ENCODE results near the gene UBALD1.

Gene UBALD1

DNA sequence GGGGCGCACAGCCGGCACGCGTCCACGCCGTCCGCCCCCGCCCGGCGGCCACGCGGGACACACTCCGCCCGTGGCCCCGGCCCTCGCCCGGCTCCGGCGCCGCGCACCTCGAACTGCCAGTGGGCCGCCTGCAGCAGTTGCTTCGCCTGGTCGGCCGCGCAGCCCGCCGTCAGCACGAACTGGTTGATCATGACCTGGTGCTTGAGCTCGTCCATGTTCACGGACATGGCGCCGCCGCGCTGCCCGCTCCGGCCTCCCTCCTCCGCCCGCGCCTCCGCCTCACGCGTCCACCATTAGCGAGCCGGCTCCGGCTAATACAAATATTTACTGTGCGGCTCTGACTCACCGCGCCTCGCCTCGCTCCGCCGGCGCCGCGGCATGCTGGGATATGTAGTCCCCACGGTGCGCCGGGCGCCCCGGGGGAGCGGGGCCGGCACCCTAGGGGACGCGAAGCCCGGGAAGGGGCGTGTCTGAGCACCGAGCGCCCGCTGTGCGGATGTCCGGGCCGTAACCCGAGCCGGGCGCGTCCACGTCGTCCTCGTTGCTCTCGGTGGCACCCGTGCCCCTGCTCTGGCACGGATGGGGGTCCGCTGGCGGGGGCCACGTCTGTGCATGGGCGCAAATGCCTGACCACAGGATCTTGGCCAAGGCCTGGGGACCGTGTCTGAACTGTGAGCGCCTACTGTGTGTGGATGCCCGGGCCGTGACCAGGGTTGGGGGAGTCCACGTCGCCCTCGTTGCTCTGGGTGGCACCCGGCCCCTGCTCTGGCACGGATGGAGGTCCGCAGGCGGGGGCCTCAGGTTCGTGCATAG, at the start of gene UBALD1:
Gene UBALD1 (minus strand): TSS at position 318 of the 813 bp plus-strand sequence. CDS start 91 bp downstream, at position 227.
- peak; percentile 94 for DNase-seq

DNA sequence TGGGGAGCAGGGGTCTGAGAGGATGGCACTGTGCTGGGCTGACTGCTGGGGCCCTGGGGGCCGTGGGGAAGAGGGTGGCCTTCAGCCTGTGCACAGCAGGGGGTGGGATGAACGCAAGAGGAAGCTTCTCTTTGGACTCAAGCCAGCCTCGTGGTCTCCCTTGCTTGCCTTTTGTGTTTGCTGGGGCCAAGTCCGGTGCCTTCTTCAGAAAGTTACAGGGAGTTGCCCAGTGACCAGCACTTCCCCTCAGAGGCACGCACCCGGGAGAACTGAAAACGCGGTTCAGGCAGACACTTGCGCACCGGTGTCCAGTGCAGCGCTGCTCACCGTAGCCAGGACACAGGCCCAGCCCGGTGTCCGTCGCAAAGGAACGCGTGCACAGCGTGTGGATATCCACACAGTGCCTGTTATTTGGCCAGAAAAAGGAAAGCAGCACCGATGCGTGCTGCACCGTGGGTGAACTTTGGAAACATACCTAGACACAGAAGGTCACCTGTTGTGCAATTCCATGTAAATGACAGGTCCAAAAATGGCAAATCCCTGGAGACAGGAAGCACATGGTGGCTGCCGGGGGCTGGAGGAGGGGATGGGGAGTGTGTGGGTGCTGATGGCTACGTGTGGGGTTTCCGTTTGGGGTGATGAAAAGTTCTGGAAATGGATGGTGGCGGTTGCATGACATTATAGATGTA, 49.2 kb upstream of the UBALD1 start:
- DNase-seq, result peak; percentile 33

DNA sequence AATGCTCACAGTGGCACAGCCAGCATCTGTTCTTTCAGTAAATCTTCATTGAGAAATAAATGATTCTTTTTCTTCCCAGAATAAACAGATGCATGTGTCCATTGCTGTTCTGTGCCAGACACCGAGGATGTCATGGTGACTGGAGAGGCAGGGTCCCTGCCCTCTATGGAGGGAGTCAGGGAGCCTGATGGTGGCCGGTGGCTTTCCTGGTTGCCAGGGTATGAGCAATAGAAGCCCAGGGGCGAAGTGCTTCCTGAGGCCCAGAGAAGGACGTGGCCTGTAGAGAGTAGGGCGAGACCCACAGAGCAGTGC, 48.7 kb upstream of the UBALD1 start:
- DNase-seq, result peak; percentile 28

DNA sequence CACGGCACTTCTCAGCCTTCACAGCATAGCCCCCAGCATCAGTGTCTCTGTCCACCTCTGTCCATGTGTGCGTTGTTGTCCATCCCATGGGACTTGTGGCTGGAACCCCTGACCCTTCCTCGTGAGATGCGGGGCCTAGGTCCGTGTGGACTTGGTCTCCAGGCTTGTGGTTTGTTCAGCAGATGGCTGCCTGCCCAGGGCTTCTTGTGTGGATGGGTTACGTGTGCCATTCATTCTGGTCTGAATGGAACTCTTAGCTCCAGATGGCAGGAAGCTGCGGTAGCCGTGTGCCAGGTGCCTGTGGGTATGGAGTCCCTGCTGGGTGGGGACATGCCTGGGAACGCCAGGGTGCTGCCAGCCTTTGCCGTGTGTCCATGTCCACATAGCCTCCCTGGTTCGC, 47.0 kb upstream of the UBALD1 start:
- peak; percentile 90 for DNase-seq

DNA sequence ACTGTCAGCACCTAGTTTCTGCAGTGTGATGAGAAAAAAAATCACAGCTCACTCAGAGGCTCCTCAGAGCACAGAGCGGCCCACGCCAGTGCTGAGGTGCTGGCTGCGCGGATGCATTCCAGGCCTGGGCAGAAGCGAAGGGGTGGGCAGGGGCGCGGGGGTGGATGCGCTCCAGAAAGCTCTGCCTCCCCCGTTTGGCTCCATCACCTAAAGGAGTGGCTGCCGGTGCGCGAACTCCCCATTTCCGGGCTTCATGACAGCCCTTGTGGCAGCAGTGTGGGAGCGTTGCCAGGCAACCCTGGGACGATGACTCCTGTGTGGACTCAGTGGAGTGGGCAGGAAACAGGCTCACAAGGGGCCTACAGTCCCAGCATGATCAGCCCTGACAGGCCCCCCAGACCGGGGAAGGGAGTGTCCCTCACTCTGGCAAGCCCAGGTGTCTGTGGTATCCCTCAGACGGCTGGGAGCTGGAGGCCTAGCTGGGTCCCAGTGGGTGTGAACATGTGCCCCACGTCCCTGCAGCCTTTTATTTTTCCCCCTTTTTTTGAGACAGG, 45.8 kb upstream of the UBALD1 start:
- DNase-seq, result peak; percentile 73

DNA sequence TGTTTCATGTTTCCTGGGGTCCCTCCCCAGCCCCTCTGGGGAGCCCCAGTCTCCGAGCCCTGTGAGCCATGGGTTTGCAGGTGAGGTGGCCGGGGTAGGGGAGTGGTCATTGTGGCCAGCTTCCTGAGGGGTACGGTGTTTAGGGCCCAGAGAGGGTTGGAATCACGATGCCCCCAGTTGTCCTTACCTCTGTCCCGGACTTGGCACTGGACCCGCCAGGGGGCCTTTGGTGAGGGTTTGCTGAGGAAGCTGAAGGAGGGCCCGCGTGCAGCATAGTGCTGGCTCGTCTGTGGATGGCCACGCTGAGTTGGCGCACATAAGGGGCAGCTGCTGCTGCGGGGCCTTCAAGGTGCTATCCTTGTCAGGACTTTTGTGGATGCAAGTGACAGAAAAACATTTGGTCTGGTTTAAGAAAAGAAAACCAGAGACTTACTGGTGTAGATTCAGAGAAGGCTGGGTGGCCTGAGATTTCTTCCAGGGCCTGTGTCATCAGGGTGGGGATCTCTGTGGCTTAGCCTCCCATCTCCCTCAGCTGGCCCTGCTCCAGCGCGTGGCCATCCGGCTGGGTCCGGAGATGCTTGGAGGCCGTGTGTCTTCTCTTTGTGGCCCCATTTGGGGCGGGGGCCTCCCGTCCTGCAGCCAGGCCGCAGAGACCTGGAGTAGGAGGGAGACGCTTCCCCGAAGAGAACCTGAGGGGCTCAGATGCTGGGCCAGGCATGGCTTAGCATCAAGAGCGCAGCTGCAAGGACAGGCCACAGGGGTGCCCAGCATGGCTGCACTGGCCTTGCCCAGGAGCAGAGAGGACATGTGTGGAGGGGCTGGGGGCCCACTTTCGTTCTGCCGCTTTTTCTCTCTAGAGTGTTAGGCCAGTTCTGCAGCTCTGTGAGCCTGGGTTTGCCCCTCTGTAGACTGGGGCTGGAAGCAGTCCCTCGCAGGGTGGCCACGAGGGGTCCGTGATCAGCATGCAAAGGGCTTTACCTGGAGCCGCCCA, 45.0 kb upstream of the UBALD1 start:
- no peak for DNase-seq

DNA sequence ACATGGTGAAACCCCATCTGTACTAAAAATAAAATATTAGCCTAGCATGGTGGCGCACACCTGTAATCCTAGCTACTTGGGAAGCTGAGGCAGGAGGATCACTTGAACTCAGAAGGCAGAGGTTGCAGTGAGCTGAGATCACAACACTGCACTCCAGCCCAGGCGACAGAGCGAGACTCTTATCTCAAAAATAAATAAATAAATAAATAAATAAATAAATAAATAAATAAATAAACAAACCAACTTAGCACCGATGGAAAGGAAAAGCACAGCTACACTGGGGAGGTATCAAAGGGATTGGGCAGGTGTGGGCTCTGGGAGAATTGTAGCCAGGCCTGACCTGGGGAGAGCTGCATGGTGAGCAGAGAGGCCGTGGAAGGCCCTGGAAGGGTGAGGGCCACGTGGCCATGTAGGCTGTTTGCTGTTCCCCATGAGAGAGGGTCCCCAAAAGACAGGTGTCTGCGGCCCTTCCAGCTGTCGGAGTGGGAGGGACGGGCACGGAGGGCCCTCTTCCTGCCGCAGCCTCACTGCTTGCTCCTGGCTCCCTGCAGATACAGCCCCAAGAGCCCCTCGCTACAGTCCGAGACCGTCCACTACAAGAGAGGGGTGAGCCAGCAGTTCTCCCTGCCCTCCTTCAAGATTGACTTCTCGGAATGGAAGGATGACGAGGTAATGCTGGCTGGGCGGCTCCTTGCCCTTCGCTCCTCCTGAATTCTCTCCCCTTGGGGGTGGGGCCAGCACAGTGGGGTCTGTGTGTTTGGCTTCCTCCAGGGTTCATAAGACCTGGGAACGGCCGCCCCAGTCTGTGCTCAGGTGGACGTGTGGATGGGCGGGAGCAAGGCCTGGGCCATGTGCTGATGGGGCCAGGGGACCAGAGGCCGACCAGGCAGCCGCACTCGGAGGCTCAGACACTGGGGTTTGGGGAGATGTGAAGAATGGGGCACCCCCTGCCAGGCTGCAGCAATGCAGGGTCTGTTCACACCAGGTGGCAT, 42.3 kb upstream of the UBALD1 start:
- no peak for DNase-seq

DNA sequence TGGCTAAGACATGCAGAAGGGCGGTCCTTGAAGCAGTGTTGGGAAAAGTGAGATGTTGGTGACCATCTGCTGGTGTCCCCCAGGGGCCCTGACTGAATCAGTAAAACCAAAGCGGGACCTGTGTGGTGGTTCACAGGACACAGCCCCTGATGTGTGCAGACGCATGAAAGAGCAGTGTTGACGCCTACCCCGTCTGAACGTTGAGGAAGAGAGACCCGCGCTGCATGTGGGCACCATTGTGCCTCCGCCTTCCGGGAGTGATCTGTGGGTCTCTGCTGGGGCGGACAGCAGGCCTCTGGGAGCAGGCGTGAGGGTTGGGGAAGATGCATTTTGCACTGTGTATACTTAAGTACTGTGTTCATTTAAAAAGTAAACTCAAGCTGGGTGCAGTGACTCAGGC, 41.5 kb upstream of the UBALD1 start:
- no peak for DNase-seq

DNA sequence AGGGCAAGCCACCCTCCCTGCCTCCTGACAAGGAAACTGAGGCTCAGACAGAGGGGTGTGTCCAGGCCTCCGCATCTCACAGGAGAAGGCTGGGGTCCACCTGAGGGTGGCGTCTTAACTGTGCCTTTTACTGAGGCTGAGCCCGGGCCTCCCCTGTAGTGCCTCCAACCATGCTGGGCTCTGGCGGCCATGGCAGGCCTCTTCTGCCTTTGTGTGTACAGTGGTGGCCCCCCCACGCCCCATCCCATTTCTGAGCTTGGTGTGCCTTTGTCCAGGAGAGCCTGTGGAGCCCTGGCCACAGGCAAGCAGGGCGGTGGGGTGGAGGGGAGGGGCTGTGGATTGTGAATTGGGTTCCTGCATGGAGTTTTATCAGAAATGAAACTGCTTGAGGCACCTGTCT, 41.1 kb upstream of the UBALD1 start:
- no peak for DNase-seq

DNA sequence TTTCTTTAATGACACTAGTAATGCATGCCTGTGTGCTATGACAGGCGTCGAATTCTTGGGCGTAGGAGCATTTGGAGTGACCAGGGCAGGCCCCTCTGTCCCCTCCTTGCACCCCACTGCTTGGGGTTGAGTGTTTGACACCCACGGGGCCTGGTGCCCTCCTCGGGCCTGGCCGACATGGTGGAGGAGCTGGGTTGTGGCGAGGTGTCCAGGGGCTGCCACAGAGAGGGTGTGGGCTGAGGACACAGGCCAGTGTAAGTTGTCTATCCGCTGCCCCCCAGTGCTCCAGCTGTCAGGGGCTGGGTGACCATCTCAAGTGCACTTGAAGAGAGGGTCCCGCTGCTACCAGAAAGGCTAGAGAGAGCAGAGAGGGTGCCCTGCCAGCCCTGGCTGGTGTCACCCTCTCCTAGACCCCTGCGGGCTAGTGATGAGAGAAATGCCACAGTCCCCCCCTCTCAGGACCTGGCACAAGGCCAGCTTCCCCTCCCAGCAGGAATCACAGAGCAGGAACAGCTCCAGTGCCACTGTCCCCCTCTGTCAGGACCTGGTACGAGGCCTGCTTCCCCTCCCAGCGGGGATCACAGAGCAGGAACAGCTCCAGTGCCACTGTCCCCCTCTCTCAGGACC, 40.4 kb upstream of the UBALD1 start:
- DNase-seq, result no peak

DNA sequence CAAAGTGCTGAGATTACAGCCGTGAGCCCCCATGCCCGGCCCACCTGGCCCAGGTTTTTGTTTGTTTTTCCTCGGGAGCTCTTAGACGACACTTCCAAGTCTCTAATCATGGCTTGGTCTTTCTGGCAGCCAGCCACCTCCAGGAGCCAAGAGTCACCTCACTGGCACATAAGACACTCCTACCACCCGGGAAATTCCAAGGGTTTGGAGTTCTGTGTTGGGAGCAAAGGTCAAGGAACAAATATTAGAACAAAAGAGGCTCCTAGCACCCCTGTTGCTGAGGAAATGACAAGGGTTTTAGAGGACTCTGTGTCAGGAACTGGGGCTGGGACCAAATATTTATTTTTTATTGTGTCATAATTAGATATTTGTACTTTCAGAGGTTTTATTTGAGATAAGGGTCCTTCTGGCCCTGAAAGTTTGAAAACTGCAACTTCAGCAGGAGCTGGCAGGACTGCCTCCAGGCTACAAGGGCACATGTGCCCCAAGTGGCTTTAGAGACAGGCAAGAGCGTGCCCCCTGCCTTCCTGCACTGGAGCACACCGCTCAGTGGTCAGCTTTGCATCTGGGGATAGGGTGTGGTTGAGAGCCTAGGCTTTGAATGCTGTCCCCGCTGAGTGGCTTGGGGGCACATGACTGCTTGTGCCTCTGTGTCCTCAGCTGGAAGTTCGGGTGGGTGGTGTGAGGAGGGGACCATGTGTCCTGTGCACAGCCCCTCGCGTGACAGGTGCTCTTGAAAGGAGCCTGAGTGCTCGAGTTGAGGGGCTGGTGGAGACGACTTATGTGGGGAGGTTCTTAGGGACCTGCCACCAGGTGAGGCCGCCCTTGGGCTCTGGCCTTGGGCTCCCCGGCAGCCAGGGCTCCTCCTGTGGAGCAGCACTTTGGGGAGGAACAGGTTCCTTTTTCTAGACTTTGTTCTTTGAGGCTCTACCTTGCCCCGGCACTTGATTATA, 39.6 kb upstream of the UBALD1 start:
- no peak for DNase-seq

DNA sequence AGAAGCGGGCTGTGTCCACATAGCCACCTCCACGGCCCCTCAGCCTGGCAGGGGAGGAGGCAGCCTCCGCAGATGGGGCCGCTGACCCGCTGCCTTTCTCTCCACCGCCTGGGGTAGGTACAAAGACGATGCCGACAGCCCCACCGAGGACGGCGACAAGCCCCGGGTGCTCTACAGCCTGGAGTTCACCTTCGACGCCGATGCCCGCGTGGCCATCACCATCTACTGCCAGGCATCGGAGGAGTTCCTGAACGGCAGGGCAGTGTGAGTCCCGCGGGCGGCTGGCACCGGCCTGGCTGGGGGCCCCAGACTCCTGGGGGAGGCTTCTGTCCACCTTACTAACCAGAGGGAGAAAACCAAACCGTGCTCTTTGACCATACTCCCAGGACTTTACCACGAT, 37.9 kb upstream of the UBALD1 start:
- DNase-seq, result no peak

DNA sequence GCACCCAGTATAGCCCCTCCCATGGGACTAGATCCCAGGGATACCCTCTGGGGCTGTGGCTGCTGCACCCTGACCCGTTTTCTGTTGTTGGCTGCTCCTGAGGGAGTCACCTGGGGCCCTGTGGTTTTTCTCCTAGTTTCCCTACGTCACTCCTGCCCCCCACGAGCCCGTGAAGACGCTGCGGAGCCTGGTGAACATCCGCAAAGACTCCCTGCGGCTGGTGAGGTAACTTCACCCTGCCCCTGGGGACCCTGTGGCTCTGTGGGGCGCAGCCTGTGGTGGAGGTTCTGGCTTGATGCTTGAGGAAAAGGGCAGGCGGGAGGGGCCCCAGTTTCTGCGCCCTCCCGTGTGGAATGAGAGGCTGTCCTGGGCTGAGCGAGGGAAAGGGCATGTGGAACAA, 37.1 kb upstream of the UBALD1 start:
- no peak for DNase-seq

DNA sequence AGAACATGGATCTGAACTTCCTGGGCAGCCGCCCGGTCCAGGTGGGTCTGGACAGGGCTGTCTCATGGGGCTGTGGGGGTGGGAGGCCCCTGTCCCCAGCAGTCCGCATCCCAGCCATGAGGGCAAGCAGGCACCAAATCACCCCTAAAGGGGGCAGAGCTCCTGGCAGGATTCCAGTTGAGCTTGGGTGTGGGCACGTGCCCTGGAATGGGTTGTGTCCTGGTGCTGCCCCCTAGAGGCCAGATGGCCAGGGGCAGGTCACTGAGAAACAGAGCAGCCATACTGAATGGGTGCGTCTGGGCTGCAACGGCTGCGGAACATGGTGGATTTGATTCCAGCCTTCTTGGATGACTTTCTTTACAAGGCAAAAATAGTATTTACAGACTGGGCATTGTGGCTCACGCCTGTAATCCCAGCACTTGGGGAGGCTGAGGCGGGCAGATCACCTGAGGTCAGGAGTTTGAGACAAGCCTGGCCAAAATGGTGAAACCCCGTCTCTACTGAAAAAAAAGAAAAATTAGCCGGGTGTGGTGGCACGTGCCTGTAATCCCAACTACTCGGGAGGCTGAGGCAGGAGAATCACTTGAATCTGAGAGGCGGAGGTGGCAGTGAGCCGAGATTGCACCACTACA, 35.9 kb upstream of the UBALD1 start:
- DNase-seq, result peak; percentile 70

DNA sequence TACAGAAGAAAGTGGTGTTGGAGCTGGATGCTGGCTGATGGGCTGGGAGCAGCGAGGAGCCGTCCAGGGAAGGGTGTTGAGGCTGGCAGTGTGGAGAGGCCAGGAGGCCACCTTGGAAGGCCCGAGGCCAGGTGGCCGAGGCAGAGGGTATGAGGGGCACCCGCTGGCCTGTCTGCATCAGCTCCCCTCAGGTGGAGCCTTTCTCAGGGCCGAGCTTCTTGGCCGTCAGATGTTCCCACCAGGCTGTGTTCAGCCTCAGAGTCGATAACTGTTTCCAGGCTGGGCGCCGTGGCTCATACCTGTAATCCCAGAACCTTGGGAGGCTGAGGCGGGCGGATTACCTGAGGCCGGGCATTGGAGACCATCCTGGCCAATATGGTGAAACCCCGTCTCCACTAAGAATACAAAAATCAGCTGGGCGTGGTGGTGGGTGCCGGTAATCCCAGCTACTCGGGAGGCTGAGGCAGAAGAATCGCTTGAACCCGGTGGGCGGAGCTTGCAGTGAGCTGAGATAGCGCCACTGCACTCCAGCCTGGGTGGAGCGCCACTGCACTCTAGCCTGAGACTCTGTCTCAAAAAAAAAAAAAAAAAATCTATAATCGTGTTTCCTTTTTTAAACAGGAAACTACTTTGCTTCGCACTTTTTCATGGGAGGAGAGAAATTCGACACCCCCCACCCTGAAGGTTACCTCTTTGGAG, 35.2 kb upstream of the UBALD1 start:
- DNase-seq, result no peak

DNA sequence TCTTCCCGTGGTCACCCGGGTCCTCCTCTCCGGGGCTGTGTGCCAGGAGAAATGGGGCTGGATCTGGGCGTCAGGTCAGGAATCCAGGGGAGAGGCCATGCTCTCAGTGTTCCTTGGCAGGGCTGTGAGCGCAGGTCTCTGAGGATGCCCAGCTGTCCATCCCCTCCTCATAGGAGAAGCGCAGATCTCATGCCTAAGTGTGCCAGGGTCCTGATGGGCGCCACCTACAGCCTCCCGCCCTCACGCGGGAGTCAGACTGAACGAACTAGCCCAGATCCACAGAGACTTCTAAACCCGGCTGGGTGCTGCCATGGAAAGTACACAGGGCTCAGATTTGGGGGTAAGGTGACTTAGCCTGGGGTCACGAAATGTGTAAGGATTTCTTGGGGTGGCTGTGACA, 34.2 kb upstream of the UBALD1 start:
- DNase-seq, result no peak

DNA sequence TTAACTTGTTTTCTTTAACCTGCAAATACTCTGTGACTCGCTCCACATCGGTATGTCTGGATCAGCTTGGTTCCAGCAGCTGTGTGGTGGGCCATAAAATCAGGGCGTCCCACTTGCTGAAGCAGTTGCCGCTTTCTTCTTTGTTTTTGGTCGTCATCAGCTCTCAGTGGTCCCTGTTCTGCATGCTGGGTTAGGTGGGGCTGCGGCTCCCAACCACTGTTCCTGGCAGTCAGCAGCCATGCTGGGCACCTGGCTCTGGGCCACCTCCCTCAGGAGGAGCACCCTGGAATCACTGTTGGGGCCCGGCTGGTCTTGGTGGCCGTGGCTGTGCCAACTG, 32.9 kb upstream of the UBALD1 start:
- DNase-seq, result no peak

DNA sequence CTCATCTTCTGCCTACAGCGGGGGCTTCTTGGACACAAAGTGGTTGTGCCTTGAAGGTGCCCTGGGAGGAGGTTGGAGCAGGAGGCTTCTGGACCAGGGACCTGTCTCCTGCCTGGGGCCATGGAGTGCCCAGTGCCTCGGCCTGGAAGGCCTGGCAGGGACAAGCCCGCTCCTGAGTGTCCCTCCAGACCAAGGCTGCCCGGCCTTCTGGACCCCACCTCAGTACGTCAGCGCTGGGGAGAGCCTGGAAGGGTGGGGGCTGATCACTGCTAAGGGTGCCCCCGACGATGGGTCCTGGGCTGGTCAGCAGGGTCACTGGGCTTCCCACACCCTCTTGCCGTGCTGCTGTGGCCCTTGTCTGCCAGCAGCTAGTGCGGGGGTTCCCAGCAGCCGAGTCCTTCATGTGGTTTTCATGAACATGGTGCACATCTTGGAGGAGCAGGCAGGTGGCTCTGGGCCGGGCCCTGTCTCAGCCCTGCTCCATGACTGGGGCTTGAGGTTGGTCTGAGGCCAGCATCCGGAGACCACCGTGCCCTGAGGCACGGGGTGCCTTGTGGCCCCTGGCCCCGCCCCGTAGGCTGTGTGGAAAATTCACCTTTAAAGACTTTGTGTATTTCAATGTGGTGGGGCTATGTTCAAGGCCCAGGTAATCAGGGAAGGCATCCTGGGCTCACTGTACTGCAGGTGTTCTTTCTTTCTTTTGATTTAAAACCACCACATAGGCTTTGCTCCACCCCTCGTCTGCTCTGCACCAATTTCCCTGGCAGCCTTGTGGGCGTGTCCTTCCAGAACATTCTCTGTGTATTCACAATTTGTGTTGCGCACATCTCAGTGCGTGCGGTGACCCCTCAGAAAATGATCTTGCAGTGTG, 32.3 kb upstream of the UBALD1 start:
- no peak for DNase-seq
